Forelimb muscle (tissue), 1 donor: ENCODE data around the gene RAB9B. TPM values are rescaled to one million over a fixed set of nuclear protein-coding genes. Genes with fewer than 3 reads are reported as not detected.

ENCODE experiments used
- DNase-seq: peaks from one replicate; pipeline ENCODE4 v3.0.0-alpha.2; 2013; ENCODE audit warnings: low read depth
- polyA plus RNA-seq: library from polyadenylated mRNA; unstranded; fragments of 120-200 nt; gene quantifications from one replicate; pipeline ENCODE4 v1.2.1, GENCODE V29; 2013; ENCODE audit not compliant: insufficient read length

RAB9B gene
- polyA plus RNA-seq, 1 donor = 35.1 TPM

GRCh38 chrX:103811858-103812257 lies 20.2 kb downstream of the RAB9B start:
- no peak for DNase-seq

- DNase-seq = no peak
Observed at GRCh38 chrX:103806862-103807474, 25.1 kb downstream of the RAB9B start.

DNA sequence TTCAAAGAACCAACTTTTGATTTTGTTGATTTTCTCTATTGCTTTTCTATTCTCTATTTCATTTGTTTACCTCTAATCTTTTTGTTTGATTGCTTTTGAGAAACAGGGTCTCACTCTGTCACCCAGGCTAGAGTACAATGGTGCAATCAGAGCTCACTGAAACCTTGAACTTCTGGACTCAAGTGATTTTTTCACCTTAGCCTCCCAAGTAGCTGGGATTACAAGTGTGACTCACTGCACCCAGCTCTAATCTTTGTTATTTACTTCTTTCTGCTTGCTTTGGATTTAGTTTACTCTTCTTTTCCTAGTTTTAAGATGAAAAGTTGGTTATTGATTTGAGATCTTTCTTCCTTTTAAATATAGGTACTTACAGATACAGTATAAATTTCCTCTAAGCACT lies 26.2 kb downstream of the RAB9B start:
- no peak for DNase-seq

DNA sequence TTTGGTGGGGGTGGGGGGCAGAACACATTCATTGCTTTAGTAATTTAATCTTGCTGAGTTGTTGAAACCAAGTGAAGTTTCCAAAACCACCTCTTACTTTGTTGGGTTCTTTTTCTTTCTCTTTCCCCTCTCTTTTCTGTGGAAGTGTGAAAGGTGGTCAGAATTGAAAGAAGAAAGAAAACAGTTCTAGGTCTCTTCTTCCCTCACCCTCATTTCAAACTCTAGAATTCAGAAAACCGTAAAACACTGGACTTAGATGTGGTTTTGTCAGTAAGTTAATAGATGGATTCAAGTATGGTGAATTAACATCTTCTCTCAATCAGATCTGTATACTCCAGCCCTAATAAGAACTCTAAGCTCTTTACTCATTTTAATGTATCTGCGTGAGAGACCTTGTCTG lies 31.7 kb downstream of the RAB9B start:
- DNase-seq = no peak

DNA sequence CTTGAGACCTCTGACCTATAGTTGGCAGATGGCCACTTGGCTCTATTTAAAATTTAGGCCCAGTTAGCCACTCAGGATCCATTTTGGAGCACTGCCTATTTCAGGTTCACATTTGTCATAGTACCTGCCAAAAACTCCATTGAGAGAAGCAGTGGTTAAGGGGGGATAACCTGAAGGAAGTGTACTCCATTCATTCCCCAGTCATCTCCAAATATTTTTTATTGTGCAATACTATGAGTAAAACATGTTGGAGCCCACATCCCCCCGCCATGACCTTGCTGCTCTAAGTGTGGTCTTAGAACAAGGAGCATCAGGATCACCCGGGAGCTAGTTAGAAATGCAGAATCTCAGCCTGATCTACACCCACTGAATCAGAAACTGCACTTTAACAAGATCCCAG lies 34.4 kb downstream of the RAB9B start:
- no peak for DNase-seq

GRCh38 chrX:103794119-103794518 lies 37.9 kb downstream of the RAB9B start:
- no peak for DNase-seq

DNA sequence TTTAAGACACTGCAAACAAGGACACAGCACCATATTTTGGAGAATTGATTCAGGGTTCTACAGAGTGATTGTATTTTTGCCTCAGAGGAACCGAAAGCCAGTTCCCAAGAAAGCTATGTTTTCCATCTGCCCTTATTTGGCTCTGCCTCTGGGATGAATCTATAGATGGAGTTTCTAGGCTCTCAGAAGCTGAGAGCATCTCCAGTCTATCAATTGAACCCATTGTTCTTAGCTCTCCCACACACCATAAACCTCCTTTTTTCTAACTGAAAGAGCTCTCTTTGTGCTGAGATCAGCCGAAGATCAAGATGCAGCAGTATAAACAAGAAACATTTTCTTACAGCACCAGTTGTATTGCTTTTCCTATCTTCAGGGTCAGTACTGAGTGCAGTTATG lies 38.5 kb downstream of the RAB9B start:
- DNase-seq = no peak

GRCh38 chrX:103792916-103793544 lies 39.0 kb downstream of the RAB9B start:
- no peak for DNase-seq

GRCh38 chrX:103791826-103792485 lies 40.1 kb downstream of the RAB9B start:
- DNase-seq = no peak

DNA sequence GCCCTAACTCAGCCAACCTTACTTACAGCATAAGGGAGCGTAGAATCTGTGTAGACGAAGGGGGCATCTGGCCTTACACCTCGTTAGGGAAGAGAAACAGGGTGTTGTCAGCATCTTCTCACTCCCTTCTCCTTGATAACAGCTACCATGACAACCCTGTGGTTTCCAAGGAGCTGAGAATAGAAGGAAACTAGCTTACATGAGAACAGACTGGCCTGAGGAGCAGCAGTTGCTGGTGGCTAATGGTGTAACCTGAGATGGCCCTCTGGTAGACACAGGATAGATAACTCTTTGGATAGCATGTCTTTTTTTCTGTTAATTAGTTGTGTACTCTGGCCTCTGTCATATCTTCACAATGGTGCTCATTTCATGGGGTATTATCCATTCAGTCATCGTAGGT lies 40.8 kb downstream of the RAB9B start:
- no peak for DNase-seq

- DNase-seq = no peak
Observed at GRCh38 chrX:103789004-103789403, 43.1 kb downstream of the RAB9B start.

DNA sequence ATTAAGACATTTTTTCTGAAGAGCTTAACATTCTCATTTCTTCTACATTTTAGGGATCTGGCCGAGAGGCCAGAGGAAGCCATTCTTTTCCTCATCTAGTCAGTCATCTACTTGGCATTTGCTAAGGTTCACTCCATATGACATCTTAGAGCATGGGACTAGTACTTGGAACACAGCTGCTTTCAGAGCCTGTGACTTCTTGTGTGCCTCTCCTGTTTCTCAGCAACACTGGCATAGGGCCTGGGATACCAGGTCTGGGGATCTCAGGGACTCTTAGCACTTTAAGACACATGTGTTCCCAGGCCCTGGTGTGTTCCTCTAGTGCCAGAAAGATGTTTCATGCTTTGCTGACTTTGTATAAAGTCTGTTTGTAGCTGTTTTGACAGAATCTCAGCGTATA lies 48.1 kb downstream of the RAB9B start:
- DNase-seq = no peak

DNA sequence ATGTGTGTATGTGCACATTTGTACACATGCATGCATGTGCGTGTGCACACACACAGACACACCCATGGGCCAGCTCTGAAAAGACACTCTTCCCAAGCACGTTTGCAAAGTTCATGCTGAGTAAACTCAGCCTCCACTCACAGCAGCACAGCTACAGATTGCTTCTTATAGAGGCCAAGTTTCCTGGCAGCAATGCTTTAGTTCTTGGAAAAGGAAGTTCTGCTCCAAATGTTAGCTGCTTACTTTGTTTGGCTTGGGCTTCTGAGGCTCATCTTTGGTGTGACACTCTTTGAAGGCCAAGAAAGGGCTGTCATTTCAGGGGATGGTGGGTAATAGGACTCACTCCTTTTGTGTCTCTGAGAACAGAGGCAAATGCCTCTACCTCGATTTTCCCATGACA lies 48.9 kb downstream of the RAB9B start:
- peak; percentile 59 for DNase-seq

GRCh38 chrX:103782640-103783039 lies 49.4 kb downstream of the RAB9B start:
- no peak for DNase-seq

DNA sequence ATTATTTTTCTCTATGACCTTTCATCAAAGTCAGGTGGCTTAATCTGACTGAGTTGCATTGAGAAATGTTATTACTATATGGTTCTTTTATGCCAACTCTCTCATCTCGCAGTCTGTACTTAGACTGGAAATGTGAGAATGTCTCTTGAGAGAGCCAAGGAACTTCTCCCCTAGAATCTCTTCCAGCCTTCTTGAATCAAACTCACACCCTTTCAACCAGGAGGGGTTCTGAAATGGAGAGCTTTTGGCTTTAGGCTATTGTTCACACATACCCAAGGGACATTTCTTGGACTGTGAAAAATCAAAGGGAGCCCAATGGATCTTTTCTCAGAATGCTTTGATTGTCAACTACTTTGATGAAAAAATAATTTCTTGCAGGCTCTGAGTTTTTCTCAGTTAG lies 50.4 kb downstream of the RAB9B start:
- DNase-seq = no peak

DNA sequence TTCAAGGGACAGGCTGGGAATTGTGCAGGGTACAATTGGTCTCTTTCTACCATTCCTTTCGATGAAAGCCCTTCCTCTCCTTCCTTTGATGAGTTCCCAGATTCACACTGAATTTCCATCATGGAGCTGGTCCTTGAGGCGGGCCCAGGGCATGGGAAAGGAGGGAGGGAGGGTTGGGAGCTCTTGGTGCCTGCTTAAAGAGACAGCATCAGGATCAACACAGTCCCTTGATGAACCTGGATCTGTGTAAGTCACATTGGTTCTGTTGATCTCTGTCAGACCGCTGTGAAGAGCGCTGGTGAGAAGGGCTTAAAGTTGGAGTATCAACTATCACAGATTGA lies 51.0 kb downstream of the RAB9B start:
- DNase-seq = no peak

DNA sequence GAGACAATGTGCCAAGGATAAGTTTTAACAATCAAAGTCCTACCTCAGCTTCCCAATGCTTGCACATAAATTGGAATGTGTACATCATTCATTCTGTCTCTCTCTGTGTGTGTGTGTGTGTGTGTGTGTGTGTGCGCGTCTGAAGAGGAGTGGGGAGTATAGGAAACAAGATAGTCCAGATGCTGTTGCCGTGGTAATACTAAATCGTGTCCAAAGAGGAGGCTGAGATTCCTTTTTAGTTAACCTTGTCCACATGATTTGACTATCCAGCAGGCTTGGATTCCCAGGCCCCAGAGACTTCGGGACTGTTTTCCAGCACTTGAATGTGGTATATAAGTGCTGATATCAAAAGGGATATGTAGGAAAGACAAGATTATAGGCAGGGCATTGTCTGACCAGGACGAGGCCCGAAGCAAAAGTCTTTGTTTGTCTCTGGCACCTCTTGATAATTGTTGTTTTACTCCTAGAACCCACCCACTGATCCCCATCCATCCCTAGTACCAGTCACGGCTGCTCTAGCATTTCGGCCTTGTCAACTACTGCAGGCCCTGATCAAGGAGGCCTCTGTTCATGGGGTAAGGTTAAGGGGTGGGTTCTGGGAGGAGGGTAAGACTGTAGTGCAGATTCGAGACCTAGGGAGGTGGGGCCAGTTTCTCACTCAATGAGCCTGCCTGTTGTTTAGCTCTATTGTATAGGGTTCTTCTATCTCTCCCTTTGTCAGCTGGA lies 51.6 kb downstream of the RAB9B start:
- no peak for DNase-seq

DNA sequence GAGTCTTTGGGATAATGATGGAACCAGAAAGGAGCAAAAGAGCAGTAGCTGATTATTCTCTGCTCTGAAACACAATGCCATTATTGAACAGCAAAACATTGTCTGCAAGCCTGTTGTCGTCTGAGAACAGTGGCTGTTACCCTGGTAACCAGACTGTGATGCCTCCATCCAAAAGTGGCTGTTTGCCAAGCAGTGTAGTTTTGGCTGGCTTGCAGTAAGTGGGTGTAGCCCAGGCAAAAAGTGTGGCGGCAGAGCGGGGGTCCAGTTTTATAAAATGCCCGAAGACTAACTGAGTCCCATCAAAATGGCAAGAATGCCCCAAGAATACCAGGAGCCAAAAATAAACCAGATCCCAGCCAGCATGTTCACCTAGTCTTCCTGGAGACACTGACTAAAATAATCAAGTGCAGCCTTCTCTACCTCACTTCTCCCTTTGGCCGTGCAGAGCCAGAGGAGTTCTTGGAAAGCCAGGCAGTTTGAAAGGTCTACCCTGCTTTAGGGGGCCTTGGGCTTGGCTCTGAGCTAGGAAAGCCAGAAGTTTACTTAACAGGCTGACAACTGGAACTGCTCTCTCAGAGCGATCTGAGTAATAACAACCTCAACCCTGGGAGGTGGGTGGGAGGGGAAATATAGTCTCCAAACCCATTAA lies 52.8 kb downstream of the RAB9B start:
- no peak for DNase-seq

- DNase-seq = peak; percentile 59
Observed at GRCh38 chrX:103776546-103776945, 55.5 kb downstream of the RAB9B start, which contains the start of gene PLP1. TSS of gene PLP1 (plus strand) at chrX:103776840. CDS start at chrX:103776996, 156 bp downstream.

DNA sequence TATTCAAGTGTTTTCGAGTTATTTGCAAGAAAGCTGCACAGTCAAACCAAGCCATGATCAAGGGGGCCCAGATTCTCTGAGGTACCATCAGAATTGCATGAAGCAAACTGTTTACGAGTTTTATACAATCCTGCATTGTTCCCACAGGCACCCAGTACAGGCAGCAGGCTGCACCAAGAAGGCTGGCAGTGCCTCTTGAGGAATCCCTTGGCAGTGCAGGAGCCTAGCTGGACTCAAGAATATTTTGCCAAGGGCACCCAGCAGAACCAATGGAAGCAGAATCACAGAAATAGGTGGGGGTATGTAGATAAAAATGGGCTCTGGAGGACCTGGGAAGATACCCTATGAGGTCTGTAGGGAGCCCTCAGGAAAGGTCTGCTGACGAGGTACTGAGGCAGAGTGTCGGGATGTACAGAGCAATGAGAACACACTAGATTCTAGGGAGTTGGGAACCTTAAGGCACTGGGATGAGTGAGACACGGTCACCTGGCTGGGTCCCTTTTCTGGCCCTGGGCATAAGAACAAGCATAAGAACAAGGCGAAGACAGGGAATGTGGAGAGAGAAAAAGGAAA lies 57.9 kb downstream of the RAB9B start:
- DNase-seq = no peak

GRCh38 chrX:103773445-103773844 lies 58.6 kb downstream of the RAB9B start:
- no peak for DNase-seq
